Measurements from ENCODE around the gene TRIM44.

TRIM44 gene

DNA sequence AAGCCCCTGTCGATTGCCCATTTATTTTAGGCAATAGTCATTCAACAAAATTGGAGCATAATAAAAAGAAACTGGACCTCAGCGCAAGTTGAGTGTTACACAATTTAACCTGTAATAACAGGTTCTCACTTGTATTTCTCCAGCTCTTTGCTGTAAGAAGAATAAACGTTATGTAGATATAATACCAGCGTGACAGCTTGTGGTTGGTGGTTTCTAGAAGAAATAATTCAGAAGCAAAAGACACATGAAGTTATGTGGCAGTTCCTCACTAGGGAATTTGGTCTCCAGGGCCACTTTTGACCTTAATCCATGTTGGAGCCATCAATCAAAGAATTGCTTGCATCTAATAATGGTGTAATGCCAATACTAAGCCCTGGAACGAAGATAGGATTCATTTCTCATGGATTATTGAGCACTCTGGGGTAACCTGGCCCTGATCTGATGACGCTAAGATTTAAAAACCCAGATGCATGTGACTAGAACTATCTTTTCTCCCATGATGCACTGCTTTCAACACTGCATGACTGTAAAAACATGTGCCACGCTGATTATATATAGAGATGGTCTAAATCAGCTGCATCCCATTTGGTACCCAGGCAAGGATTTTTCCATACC lies 151.6 kb downstream of the TRIM44 start:
- Histone ChIP-seq H3K79me2 (ENCODE audit: control insufficient read depth, insufficient read depth, low read length) (no peaks in the 10 kb centered on the region), H3K4me3 (ENCODE audit: low read length) (no peak overlapping the region), H4K8ac (ENCODE audit: low read depth, low read length) (no peak overlapping the region), H2BK120ac (ENCODE audit: low read depth, low read length) (no peak overlapping the region), H3K4me1 (ENCODE audit: control insufficient read depth, low read depth, low read length) (no peaks in the 10 kb centered on the region), H4K5ac (ENCODE audit: low read length) (no peak overlapping the region), H2BK15ac (replicated peaks; ENCODE audit: low read depth) (no peak overlapping the region), H2BK5ac (ENCODE audit: low read length) (no peak overlapping the region), H3K9ac (ENCODE audit: low read length) (no peak overlapping the region), H2AK5ac (ENCODE audit: low read length) (no peak overlapping the region), H3K23ac (ENCODE audit: low read length) (no peak overlapping the region), H3K4me2 (ENCODE audit: low read length) (no peak overlapping the region), H3K36me3 (ENCODE audit: control insufficient read depth, insufficient read depth, low read length) (no peaks in the 10 kb centered on the region), H3K4ac (ENCODE audit: low read depth, low read length) (no peak overlapping the region), H3K56ac (ENCODE audit: low read length) (no peak overlapping the region), H3K27ac (ENCODE audit: low read depth, low read length) (no peak overlapping the region), H3K27me3 (ENCODE audit: insufficient read depth, low read length, poor library complexity) (no peaks in the 10 kb centered on the region), H3K79me1 (ENCODE audit: low read length) (no peaks in the 10 kb centered on the region), H3K18ac (ENCODE audit: low read length) (no peak overlapping the region)
- WGBS (ENCODE audit: extremely low coverage, insufficient coverage, low lambda C conversion rate): no CpG with 5 or more reads among the region's 7 CpGs
- DNase-seq: no peak

DNA sequence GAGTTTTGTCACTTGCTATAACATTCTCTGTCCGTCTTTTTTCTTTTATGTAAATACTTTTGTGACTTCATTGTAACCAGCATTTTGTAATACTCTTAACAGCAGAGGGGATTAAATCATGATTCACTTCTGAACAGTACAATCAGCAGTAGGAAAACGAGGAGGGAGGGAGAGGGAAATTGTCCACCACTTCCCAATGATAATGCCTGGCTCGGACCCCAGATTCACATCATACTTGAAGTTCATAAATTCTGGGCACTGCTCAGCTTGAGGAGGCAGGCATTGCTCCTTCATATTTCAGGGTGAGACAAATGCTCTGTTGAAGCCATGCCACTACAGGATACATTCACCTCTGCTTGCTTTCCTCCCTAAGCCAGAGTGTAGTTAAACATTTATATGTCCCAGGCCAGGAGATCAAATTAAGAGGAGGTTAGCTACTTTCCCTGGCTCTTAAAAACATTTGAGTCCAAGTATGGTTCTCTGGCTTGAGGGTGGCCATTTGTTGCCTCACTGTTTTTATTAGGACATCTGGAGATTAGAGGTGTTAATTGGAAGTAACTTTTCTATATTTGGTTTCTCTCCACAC lies 152.2 kb downstream of the TRIM44 start:
- Histone ChIP-seq H3K4me1 (ENCODE audit: control insufficient read depth, low read depth, low read length) (no peaks in the 10 kb centered on the region), H3K4me2 (ENCODE audit: low read length) (no peak overlapping the region), H3K36me3 (ENCODE audit: control insufficient read depth, insufficient read depth, low read length) (no peaks in the 10 kb centered on the region), H2AK5ac (ENCODE audit: low read length) (no peak overlapping the region), H3K79me1 (ENCODE audit: low read length) (no peaks in the 10 kb centered on the region), H2BK15ac (replicated peaks; ENCODE audit: low read depth) (no peak overlapping the region), H3K79me2 (ENCODE audit: control insufficient read depth, insufficient read depth, low read length) (no peaks in the 10 kb centered on the region), H3K23ac (ENCODE audit: low read length) (no peak overlapping the region), H3K56ac (ENCODE audit: low read length) (no peak overlapping the region), H3K4ac (ENCODE audit: low read depth, low read length) (no peak overlapping the region), H4K5ac (ENCODE audit: low read length) (no peak overlapping the region), H2BK120ac (ENCODE audit: low read depth, low read length) (no peak overlapping the region), H3K27me3 (ENCODE audit: insufficient read depth, low read length, poor library complexity) (no peaks in the 10 kb centered on the region), H3K4me3 (ENCODE audit: low read length) (no peak overlapping the region), H2BK5ac (ENCODE audit: low read length) (no peak overlapping the region), H3K18ac (ENCODE audit: low read length) (no peak overlapping the region), H3K27ac (ENCODE audit: low read depth, low read length) (no peak overlapping the region), H4K8ac (ENCODE audit: low read depth, low read length) (no peak overlapping the region), H3K9ac (ENCODE audit: low read length) (no peak overlapping the region)
- no peak for DNase-seq
- WGBS (ENCODE audit: extremely low coverage, insufficient coverage, low lambda C conversion rate): no CpG with 5 or more reads among the region's 3 CpGs

DNA sequence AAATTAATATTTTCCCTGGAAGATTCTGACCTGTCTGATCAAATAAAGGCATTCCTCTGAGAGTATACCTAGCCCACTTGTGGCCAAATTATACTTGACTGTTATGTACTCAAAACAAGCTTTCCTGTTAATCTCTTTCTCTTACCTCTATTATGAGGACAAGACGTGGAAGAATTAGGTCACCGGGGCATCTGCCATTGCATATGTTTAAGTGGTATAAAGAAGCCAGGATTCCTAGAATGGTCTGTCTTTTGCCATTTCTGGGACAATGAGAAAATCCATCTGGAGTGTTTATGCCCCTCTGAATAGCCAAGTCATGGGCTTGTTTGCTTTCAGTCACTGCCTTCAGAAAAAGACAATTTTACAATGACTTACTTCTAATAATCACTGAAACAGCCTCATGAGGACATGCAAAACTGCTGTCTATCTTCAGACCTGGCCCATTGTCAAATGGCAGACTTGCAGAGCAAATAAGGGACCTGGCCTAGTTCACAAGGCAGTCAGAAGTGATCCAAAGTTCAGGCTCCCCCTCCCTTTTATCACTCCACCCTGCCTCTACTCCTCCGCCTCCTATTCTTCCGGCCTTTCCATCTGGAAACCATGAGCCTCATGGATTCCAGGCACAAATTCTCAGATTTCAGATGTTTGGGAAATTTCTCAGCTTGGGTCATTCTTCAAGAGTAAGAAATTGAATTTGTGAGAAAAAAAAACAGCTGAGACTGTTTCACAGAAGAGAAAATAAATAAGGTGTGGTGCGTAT lies 153.2 kb downstream of the TRIM44 start:
- H2BK15ac ChIP-seq (replicated peaks; ENCODE audit: low read depth): no peak overlapping the region
- H2BK5ac ChIP-seq (ENCODE audit: low read length): no peak overlapping the region
- no peak overlapping the region for H3K27ac ChIP-seq (ENCODE audit: low read depth, low read length)
- H3K9ac ChIP-seq (ENCODE audit: low read length): no peak overlapping the region
- no peak overlapping the region for H2AK5ac ChIP-seq (ENCODE audit: low read length)
- H3K56ac ChIP-seq (ENCODE audit: low read length): no peak overlapping the region
- no peak overlapping the region for H3K18ac ChIP-seq (ENCODE audit: low read length)
- no peak overlapping the region for H2BK120ac ChIP-seq (ENCODE audit: low read depth, low read length)
- no peak overlapping the region for H3K4me2 ChIP-seq (ENCODE audit: low read length)
- H4K8ac ChIP-seq (ENCODE audit: low read depth, low read length): no peak overlapping the region
- H3K4ac ChIP-seq (ENCODE audit: low read depth, low read length): no peak overlapping the region
- DNase-seq: no peak
- no peak overlapping the region for H4K5ac ChIP-seq (ENCODE audit: low read length)
- no peaks in the 10 kb centered on the region for H3K79me2 ChIP-seq (ENCODE audit: control insufficient read depth, insufficient read depth, low read length)
- H3K4me3 ChIP-seq (ENCODE audit: low read length): no peak overlapping the region
- no peaks in the 10 kb centered on the region for H3K4me1 ChIP-seq (ENCODE audit: control insufficient read depth, low read depth, low read length)
- no peaks in the 10 kb centered on the region for H3K79me1 ChIP-seq (ENCODE audit: low read length)
- H3K27me3 ChIP-seq (ENCODE audit: insufficient read depth, low read length, poor library complexity): no peaks in the 10 kb centered on the region
- WGBS (ENCODE audit: extremely low coverage, insufficient coverage, low lambda C conversion rate): no CpG with 5 or more reads among the region's 5 CpGs
- no peak overlapping the region for H3K23ac ChIP-seq (ENCODE audit: low read length)
- no peaks in the 10 kb centered on the region for H3K36me3 ChIP-seq (ENCODE audit: control insufficient read depth, insufficient read depth, low read length)

DNA sequence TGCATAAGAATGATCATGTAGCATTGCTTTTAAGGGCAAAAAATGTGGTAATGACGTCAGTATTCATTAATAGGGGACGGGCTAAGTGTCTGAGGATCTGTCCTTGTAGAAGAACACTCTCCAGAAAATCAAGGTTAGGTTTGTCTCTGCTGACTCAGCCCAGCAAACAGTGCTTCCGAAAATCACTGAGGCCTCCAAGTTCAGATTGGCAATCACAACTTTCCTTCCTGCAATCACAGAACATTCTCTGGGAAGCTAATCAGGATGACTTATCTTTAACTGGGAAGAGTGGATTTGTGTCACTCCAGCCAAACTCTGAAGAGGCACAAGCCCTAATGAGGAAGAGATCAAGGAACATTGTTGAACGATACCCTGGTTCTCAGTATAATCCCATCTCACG lies 158.0 kb downstream of the TRIM44 start:
- H2AK5ac ChIP-seq (ENCODE audit: low read length): no peak overlapping the region
- H3K9ac ChIP-seq (ENCODE audit: low read length): no peak overlapping the region
- H3K56ac ChIP-seq (ENCODE audit: low read length): no peak overlapping the region
- WGBS (ENCODE audit: extremely low coverage, insufficient coverage, low lambda C conversion rate): no CpG with 5 or more reads among the region's 5 CpGs
- H2BK15ac ChIP-seq (replicated peaks; ENCODE audit: low read depth): no peak overlapping the region
- no peak for DNase-seq
- no peak overlapping the region for H3K4ac ChIP-seq (ENCODE audit: low read depth, low read length)
- H3K4me2 ChIP-seq (ENCODE audit: low read length): no peak overlapping the region
- no peak overlapping the region for H3K18ac ChIP-seq (ENCODE audit: low read length)
- no peaks in the 10 kb centered on the region for H3K27me3 ChIP-seq (ENCODE audit: insufficient read depth, low read length, poor library complexity)
- H3K4me1 ChIP-seq (ENCODE audit: control insufficient read depth, low read depth, low read length): no peaks in the 10 kb centered on the region
- H4K5ac ChIP-seq (ENCODE audit: low read length): no peak overlapping the region
- no peak overlapping the region for H4K8ac ChIP-seq (ENCODE audit: low read depth, low read length)
- H2BK120ac ChIP-seq (ENCODE audit: low read depth, low read length): no peak overlapping the region
- no peaks in the 10 kb centered on the region for H3K36me3 ChIP-seq (ENCODE audit: control insufficient read depth, insufficient read depth, low read length)
- no peak overlapping the region for H2BK5ac ChIP-seq (ENCODE audit: low read length)
- H3K27ac ChIP-seq (ENCODE audit: low read depth, low read length): no peak overlapping the region
- H3K4me3 ChIP-seq (ENCODE audit: low read length): no peak overlapping the region
- H3K79me2 ChIP-seq (ENCODE audit: control insufficient read depth, insufficient read depth, low read length): no peaks in the 10 kb centered on the region
- no peak overlapping the region for H3K23ac ChIP-seq (ENCODE audit: low read length)
- no peaks in the 10 kb centered on the region for H3K79me1 ChIP-seq (ENCODE audit: low read length)

DNA sequence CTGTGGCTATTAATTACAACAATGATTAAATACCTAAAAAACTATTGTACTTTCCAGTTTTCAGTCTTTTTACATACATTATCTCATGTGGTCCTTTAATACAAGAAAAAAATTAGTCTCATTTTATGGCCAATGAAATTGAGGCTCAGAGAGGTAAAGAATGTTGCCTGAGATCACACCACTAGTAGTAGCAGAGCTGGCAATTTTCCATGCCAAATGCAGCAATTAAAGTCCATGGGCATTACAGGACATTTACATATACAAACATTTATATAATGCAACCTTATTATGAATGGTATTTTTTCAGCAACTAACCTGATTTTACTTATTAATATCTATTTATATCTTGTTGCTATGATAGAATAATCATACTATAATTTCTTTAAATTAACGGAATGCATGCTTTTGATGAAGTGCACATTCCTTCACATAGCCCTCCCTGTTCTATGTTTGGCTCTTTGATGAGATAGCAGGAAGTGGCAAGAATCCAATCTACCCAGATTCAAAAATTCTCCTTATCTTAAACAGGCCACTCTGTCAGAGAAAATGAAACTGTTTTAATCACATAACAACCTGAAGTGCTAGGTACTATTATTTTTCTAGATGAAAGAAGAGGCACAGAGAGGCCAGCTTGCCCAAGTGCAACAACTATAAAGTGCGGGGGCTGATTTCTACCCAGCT lies 160.4 kb downstream of the TRIM44 start:
- Histone ChIP-seq H3K4ac (ENCODE audit: low read depth, low read length) (no peak overlapping the region), H3K56ac (ENCODE audit: low read length) (no peak overlapping the region), H3K23ac (ENCODE audit: low read length) (no peak overlapping the region), H3K9ac (ENCODE audit: low read length) (no peak overlapping the region), H4K8ac (ENCODE audit: low read depth, low read length) (no peak overlapping the region), H3K4me2 (ENCODE audit: low read length) (no peak overlapping the region), H3K27ac (ENCODE audit: low read depth, low read length) (no peak overlapping the region), H3K27me3 (ENCODE audit: insufficient read depth, low read length, poor library complexity) (no peaks in the 10 kb centered on the region), H3K79me1 (ENCODE audit: low read length) (no peaks in the 10 kb centered on the region), H3K4me3 (ENCODE audit: low read length) (no peak overlapping the region), H2BK120ac (ENCODE audit: low read depth, low read length) (no peak overlapping the region), H3K36me3 (ENCODE audit: control insufficient read depth, insufficient read depth, low read length) (no peaks in the 10 kb centered on the region), H2BK15ac (replicated peaks; ENCODE audit: low read depth) (no peak overlapping the region), H2AK5ac (ENCODE audit: low read length) (no peak overlapping the region), H2BK5ac (ENCODE audit: low read length) (no peak overlapping the region), H3K4me1 (ENCODE audit: control insufficient read depth, low read depth, low read length) (no peaks in the 10 kb centered on the region), H3K18ac (ENCODE audit: low read length) (no peak overlapping the region), H4K5ac (ENCODE audit: low read length) (no peak overlapping the region), H3K79me2 (ENCODE audit: control insufficient read depth, insufficient read depth, low read length) (no peaks in the 10 kb centered on the region)
- no CpG with 5 or more reads among the region's 2 CpGs for WGBS (ENCODE audit: extremely low coverage, insufficient coverage, low lambda C conversion rate)
- no peak for DNase-seq
